D721Med (cell line): Measurements from ENCODE around the gene IGSF3.

ENCODE experiments used
- DNase-seq: peaks from one replicate; pipeline ENCODE4 v3.0.0; 2011; ENCODE audit warnings: low spot score; ENCODE audit not compliant: insufficient read length
- FAIRE-seq: peaks from 2 replicates; lab custom pipeline; 2011; peaks lifted over from hg19 to GRCh38; lab: Jason Lieb, UNC
- CTCF ChIP-seq: IDR thresholded peaks from 2 replicates; pipeline ENCODE4 v1.5.1; 2012; ENCODE audit warnings: mild to moderate bottlenecking, control low read depth; ENCODE audit not compliant: insufficient read depth; ENCODE audit errors: missing control alignments

Gene IGSF3

DNA sequence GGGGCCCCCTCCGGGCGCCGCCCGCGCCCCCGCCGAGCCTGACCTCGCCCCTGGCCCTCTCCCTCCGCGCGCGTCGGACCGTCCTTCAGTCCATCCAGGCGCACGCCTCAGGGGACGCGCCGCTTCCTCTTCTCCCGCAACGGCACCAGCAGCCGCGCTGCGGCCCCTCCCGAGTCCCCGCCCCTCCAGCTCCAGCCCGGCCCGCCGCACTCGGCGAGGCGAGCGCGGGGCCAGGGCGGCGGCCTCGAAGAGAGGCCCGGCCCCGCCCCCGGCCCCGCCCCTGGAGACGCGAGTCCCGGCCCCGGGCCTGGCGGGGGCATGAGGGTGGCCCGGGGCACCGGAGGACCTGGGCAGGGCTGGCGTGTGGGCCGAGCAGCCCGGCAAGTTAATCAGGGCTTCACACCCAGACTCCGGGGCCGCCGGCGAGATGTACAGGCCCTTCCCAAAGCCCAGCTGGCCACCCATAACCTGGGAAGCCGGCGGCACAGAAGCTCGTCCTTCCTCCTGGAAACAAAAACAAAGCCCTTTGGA, at the start of gene IGSF3:
Gene IGSF3 (minus strand): TSS at position 159 of the 531 bp plus-strand sequence. CDS start 1,407 bp downstream, outside the sequence.
- no peak for FAIRE-seq
- DNase-seq = peak; percentile 43
- TF ChIP-seq CTCF = no peak

DNA sequence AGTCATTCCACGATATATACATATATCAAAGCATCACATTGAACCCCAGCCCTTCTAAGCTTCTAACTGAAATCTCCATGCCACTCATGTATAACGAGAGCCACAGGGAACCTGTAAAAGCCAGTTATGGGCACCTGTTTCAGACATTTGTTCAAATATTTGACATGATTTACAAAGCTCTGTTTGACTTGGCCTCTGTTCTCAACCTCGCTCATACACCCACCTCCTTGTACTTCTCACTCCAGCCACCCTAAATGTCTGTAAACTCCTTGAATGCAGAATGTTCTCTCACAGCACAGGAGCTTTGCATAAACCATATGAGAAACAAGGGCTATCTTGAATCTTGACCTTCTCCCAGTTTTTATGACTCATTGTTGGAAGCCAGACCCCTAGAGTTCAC, 49.8 kb upstream of the IGSF3 start:
- no peak for TF ChIP-seq CTCF
- no peak for DNase-seq
- no peak for FAIRE-seq

DNA sequence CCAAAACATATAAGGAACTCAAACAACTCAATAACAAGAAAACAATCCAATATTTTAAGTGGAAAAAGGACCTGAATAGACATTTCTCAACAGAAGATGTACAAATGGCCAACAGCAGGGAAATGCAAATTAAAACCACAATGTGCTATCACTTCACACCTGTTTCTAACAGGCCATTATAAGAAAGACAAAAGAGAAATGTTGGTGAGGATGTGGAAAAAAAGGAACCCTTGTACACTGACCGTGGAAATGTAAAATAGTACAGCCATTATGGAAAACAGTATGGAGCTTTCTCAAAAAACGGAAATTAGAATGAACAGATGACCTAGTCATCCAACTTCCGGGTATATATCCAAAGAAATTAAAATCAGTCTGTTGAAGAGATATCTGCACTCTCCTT, 48.9 kb upstream of the IGSF3 start:
- FAIRE-seq (no peak), DNase-seq (no peak)
- no peak for TF ChIP-seq CTCF

DNA sequence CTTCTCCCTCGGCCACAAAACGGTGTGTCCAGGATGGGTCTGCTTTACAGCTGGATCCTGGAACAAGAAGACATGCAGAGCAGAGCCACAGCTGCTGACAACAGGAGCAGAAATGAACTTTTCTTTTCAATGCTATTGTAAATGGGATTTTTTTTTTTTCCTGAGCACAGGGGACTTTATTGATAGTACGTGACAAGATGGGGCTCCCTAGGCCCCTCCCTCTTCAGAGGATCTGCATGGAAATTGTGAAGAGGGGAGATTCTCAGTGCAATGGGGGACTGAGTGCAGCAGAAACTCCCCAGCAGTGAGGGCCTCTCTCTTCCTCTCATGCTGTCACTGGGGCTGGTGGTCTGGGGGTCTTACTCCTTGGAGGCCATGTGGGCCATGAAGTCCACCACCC, 45.9 kb upstream of the IGSF3 start:
- FAIRE-seq (no peak), DNase-seq (no peak)
- no peak for TF ChIP-seq CTCF

GRCh38 chr1:116712510-116712909, 45.0 kb upstream of the IGSF3 start:
- FAIRE-seq = no peak
- DNase-seq = no peak
- no peak for TF ChIP-seq CTCF

- FAIRE-seq = no peak
- DNase-seq = no peak
- TF ChIP-seq CTCF = no peak
Measured at GRCh38 chr1:116711263-116711840, 43.8 kb upstream of the IGSF3 start.
